ENCODE data around the gene SUGCT.

- TF ChIP-seq CTCF (IDR thresholded peaks at IDR 0.05) (no peak), POLR2A (IDR thresholded peaks at IDR 0.05) (no peak)
Observed at GRCh38 chr7:40234666-40235065, 99.9 kb downstream of the SUGCT start.
